ENCODE results near the gene CEACAM5. TPM values are rescaled to one million over a fixed set of nuclear protein-coding genes. Genes with fewer than 3 reads are reported as not detected.

CEACAM5 gene
- total and polyA plus RNA-seq, 4 donors = 0.02 TPM; not detected in 3

DNA sequence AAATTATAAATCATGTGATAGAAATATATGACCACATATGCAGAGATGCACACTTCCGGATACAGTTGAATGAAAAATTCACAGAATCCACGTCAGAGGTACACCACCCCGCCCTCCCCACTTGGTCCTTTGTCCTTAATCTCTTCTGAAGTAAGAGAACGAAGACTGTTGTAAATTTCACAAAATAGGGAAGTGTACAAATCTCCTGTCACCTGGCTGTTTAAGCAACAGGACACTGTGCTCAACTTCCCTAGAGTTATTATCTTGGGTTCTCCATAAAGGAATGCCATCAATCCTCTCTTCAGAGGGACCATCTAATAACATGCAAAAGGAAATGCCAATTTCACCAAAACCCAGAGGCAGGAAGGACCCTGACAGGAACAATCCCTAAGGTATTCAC lies 36.4 kb downstream of the CEACAM5 start:
- no peaks in the 10 kb centered on the region for H3K9me3 ChIP-seq (ENCODE audit: control insufficient read depth in 4 of 4, low read length in 3 of 4)
- no peaks in the 10 kb centered on the region for H3K4me1 ChIP-seq (ENCODE audit: control insufficient read depth in 4 of 4, insufficient read depth in 4 of 4, low read length in 3 of 4)
- no peak for DNase-seq (ENCODE audit: low spot score)
- no peak for TF ChIP-seq TAF1 (conservative IDR thresholded peaks at IDR 0.05)
- TF ChIP-seq, protein P1, sequence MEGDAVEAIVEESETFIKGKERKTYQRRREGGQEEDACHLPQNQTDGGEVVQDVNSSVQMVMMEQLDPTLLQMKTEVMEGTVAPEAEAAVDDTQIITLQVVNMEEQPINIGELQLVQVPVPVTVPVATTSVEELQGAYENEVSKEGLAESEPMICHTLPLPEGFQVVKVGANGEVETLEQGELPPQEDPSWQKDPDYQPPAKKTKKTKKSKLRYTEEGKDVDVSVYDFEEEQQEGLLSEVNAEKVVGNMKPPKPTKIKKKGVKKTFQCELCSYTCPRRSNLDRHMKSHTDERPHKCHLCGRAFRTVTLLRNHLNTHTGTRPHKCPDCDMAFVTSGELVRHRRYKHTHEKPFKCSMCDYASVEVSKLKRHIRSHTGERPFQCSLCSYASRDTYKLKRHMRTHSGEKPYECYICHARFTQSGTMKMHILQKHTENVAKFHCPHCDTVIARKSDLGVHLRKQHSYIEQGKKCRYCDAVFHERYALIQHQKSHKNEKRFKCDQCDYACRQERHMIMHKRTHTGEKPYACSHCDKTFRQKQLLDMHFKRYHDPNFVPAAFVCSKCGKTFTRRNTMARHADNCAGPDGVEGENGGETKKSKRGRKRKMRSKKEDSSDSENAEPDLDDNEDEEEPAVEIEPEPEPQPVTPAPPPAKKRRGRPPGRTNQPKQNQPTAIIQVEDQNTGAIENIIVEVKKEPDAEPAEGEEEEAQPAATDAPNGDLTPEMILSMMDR (IDR thresholded peaks at IDR 0.05; ENCODE audit: low read depth, low read length, missing input control) = no peak
- TF ChIP-seq, protein P2, sequence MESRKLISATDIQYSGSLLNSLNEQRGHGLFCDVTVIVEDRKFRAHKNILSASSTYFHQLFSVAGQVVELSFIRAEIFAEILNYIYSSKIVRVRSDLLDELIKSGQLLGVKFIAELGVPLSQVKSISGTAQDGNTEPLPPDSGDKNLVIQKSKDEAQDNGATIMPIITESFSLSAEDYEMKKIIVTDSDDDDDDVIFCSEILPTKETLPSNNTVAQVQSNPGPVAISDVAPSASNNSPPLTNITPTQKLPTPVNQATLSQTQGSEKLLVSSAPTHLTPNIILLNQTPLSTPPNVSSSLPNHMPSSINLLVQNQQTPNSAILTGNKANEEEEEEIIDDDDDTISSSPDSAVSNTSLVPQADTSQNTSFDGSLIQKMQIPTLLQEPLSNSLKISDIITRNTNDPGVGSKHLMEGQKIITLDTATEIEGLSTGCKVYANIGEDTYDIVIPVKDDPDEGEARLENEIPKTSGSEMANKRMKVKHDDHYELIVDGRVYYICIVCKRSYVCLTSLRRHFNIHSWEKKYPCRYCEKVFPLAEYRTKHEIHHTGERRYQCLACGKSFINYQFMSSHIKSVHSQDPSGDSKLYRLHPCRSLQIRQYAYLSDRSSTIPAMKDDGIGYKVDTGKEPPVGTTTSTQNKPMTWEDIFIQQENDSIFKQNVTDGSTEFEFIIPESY (IDR thresholded peaks at IDR 0.05) = no peak
- no peak for TF ChIP-seq RAD21 (IDR thresholded peaks at IDR 0.05)
- H3K36me3 ChIP-seq (ENCODE audit: control insufficient read depth in 4 of 4, insufficient read depth in 3 of 4, low read depth in 1 of 4, low read length in 3 of 4) = no peaks in the 10 kb centered on the region
- no peak overlapping the region for H3K9ac ChIP-seq (ENCODE audit: low read depth in 1 of 2, low read length in 2 of 2)
- H3K4me3 ChIP-seq (ENCODE audit: low read depth in 1 of 3, low read length in 3 of 3) = no peak overlapping the region
- H3K27ac ChIP-seq (ENCODE audit: low read depth in 1 of 2, low read length in 2 of 2) = no peak overlapping the region
- peaks cover 0 to 5% (median 3%) of the 10 kb centered on the region in 4 donors for H3K27me3 ChIP-seq (ENCODE audit: control insufficient read depth in 4 of 4, insufficient read depth in 4 of 4, low read length in 3 of 4)
- WGBS = 54% methylated on average over 4 of the region's 4 CpGs

DNA sequence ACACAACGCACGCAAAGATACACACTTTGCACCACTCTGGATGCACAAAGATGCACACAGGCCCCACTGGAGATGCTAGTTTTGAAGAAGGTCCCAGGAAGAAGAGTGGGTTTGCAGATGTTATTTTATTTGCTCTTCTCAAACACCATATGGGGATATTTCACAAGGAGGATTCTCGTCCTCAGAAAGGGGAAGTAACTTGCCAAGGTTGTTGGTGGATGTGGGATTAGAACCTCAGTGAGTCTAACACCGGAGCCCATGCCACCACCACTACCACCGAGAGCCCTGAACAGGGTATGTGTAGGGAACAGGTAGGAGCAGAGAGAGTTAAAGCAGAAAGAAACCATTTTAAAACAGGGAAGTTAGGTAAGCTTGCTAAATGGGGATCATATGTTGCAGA lies 37.3 kb downstream of the CEACAM5 start:
- no peak for DNase-seq (ENCODE audit: low spot score)
- H3K27me3 ChIP-seq (ENCODE audit: control insufficient read depth in 4 of 4, insufficient read depth in 4 of 4, low read length in 3 of 4) = peaks cover 0 to 5% (median 3%) of the 10 kb centered on the region in 4 donors
- no peak overlapping the region for H3K4me3 ChIP-seq (ENCODE audit: low read depth in 1 of 3, low read length in 3 of 3)
- no peaks in the 10 kb centered on the region for H3K4me1 ChIP-seq (ENCODE audit: control insufficient read depth in 4 of 4, insufficient read depth in 4 of 4, low read length in 3 of 4)
- no peak overlapping the region for H3K27ac ChIP-seq (ENCODE audit: low read depth in 1 of 2, low read length in 2 of 2)
- no peaks in the 10 kb centered on the region for H3K36me3 ChIP-seq (ENCODE audit: control insufficient read depth in 4 of 4, insufficient read depth in 3 of 4, low read depth in 1 of 4, low read length in 3 of 4)
- no peaks in the 10 kb centered on the region for H3K9me3 ChIP-seq (ENCODE audit: control insufficient read depth in 4 of 4, low read length in 3 of 4)
- no peak overlapping the region for H3K9ac ChIP-seq (ENCODE audit: low read depth in 1 of 2, low read length in 2 of 2)
- no peak for TF ChIP-seq HNF4A (conservative IDR thresholded peaks at IDR 0.05)
- TF ChIP-seq HNF4G (IDR thresholded peaks at IDR 0.05) = no peak
- no peak for TF ChIP-seq EGR1 (IDR thresholded peaks at IDR 0.05; ENCODE audit: low read depth in 2 of 2)
- TF ChIP-seq, protein P3, sequence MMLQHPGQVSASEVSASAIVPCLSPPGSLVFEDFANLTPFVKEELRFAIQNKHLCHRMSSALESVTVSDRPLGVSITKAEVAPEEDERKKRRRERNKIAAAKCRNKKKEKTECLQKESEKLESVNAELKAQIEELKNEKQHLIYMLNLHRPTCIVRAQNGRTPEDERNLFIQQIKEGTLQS (IDR thresholded peaks at IDR 0.05) = no peak
- no peak for TF ChIP-seq RAD21 (IDR thresholded peaks at IDR 0.05)
- TF ChIP-seq, protein P4, sequence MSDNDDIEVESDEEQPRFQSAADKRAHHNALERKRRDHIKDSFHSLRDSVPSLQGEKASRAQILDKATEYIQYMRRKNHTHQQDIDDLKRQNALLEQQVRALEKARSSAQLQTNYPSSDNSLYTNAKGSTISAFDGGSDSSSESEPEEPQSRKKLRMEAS (IDR thresholded peaks at IDR 0.05) = no peak
- TF ChIP-seq SP1 (IDR thresholded peaks at IDR 0.05) = no peak
- TF ChIP-seq FOXA1 (IDR thresholded peaks at IDR 0.05) = no peak
- TF ChIP-seq, protein P5, sequence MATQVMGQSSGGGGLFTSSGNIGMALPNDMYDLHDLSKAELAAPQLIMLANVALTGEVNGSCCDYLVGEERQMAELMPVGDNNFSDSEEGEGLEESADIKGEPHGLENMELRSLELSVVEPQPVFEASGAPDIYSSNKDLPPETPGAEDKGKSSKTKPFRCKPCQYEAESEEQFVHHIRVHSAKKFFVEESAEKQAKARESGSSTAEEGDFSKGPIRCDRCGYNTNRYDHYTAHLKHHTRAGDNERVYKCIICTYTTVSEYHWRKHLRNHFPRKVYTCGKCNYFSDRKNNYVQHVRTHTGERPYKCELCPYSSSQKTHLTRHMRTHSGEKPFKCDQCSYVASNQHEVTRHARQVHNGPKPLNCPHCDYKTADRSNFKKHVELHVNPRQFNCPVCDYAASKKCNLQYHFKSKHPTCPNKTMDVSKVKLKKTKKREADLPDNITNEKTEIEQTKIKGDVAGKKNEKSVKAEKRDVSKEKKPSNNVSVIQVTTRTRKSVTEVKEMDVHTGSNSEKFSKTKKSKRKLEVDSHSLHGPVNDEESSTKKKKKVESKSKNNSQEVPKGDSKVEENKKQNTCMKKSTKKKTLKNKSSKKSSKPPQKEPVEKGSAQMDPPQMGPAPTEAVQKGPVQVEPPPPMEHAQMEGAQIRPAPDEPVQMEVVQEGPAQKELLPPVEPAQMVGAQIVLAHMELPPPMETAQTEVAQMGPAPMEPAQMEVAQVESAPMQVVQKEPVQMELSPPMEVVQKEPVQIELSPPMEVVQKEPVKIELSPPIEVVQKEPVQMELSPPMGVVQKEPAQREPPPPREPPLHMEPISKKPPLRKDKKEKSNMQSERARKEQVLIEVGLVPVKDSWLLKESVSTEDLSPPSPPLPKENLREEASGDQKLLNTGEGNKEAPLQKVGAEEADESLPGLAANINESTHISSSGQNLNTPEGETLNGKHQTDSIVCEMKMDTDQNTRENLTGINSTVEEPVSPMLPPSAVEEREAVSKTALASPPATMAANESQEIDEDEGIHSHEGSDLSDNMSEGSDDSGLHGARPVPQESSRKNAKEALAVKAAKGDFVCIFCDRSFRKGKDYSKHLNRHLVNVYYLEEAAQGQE (IDR thresholded peaks at IDR 0.05) = no peak
- no peak for TF ChIP-seq TAF1 (conservative IDR thresholded peaks at IDR 0.05)
- no peak for TF ChIP-seq NR2F2 (IDR thresholded peaks at IDR 0.05)
- no peak for TF ChIP-seq JUND (IDR thresholded peaks at IDR 0.05)
- WGBS = 73% methylated on average over 5 of the region's 5 CpGs
